ENCODE measurements around the gene ROR2.

GRCh38 chr9:91764661-91765060, 185.4 kb downstream of the ROR2 start:
- TF ChIP-seq CTCF (IDR thresholded peaks at IDR 0.05; ENCODE audit: borderline replicate concordance, extremely low read depth, low read length, poor library complexity, severe bottlenecking) (no peak), EZH2 (IDR thresholded peaks at IDR 0.05; ENCODE audit: borderline replicate concordance, low read depth, low read length, severe bottlenecking) (no peak)
